ENCODE measurements around the gene RGS14.

Gene RGS14

GRCh38 chr5:177367981-177368868, 10.5 kb downstream of the RGS14 start:
- in situ Hi-C loops (cut with HindIII; ENCODE audit: low sequenced_read_pairs), result no loop called here
- H3K4me3 ChIP-seq (ENCODE audit: low read depth, low read length), result no peak overlapping the region
- no peak for TF ChIP-seq CTCF (IDR thresholded peaks at IDR 0.05; ENCODE audit: low read depth, low read length)
- DNase-seq (ENCODE audit: low read depth, low spot score), result no peak

DNA sequence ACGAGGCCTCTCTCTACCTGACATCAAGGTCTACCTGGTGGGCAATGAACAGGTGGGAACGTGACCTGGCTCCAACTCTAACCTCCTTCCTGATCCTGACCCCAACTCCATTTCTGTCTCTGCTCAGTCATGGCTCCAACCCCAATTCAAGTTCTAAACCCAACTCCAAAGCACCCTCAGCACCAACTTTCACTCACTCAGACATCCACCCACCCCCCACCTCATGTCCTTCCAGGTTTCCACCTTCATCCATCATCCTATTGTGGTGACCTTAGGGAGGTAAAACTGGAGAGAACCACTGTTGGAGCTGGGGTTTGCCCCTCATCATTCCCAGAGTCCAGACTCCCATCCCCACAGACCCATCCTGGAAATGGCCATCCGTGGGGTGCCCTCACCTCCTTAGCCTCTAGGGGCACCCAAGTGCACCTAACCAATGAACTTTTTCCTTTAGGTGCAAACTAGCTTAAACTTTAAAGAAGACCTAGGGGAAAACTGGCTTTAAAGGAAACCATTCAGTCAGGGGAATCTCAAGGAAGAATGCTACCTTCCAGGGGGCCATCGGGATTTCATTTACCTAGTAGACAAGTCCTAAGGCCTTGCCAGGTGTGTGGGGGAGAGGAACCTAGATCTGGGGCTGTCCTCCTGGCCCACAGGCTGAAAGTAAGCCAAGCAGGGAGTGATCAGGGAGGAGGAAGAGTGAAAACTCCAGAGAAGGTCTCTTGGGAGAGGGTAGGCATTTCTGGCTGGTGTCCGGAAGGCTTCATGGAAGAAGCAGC, 11.3 kb downstream of the RGS14 start:
- no peak overlapping the region for H3K4me3 ChIP-seq (ENCODE audit: low read depth, low read length)
- peak; percentile 74 for TF ChIP-seq CTCF (IDR thresholded peaks at IDR 0.05; ENCODE audit: low read depth, low read length)
- no peak for DNase-seq (ENCODE audit: low read depth, low spot score)
- in situ Hi-C loops (cut with HindIII; ENCODE audit: low sequenced_read_pairs), result no loop called here

- TF ChIP-seq CTCF (IDR thresholded peaks at IDR 0.05; ENCODE audit: low read depth, low read length), result no peak
- in situ Hi-C loops (cut with HindIII; ENCODE audit: low sequenced_read_pairs), result no loop called here
These were observed 12.1 kb downstream of the RGS14 start for GRCh38 chr5:177369645-177370440.

DNA sequence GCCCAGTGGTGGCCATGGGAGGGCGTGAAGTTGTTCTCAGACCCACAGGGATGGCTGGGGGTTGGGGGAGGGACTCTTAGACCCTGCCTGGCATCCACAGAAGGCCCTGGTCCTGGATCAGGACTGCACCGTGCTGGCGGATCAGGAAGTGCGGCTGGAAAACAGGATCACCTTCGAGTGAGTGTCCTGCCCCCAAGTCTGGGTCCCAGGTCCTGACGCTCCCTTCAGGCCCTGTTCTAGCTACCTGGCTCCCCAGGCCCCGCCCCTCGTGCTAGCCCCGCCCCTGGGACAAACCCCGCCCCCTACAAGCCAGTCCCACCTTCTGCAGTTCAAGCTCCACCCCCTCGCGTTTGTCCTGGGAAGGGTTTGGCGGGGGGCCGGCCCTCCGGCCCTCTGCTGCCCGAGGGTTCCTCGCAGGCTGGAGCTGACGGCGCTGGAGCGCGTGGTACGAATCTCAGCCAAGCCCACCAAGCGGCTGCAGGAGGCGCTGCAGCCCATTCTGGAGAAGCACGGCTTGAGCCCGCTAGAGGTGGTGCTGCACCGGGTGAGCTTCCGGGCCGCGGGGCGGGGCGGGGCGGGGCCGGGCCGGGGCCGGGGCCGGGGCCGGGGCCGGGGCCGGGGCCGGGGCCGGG, 12.9 kb downstream of the RGS14 start:
- in situ Hi-C loops (cut with HindIII; ENCODE audit: low sequenced_read_pairs), result no loop called here
- peak; percentile 87 for DNase-seq (ENCODE audit: low read depth, low spot score)
- H3K4me3 ChIP-seq (ENCODE audit: low read depth, low read length), result peak overlapping the region; percentile 48
- TF ChIP-seq CTCF (IDR thresholded peaks at IDR 0.05; ENCODE audit: low read depth, low read length), result peak; percentile 59

More at GRCh38 chr5:177369645-177370440, 12.1 kb downstream of the RGS14 start:
- DNase-seq (ENCODE audit: low read depth, low spot score), result no peak
- H3K4me3 ChIP-seq (ENCODE audit: low read depth, low read length), result no peak overlapping the region

GRCh38 chr5:177371120-177372033, 13.7 kb downstream of the RGS14 start:
- peak overlapping the region; percentile 48 for H3K4me3 ChIP-seq (ENCODE audit: low read depth, low read length)
- DNase-seq (ENCODE audit: low read depth, low spot score), result no peak
- no peak for TF ChIP-seq CTCF (IDR thresholded peaks at IDR 0.05; ENCODE audit: low read depth, low read length)
- in situ Hi-C loops (cut with HindIII; ENCODE audit: low sequenced_read_pairs), result no loop called here

All from astrocyte of the spinal cord (primary cell).